SKM-1 treated with dmso at 0.1 percent for 144 hours (cell line): ENCODE data around the gene LRP1.

ENCODE experiments used
- DNase-seq: peaks from one replicate; lab custom pipeline; 2025; ENCODE audit not compliant: unreplicated experiment; lab: John Stamatoyannopoulos, UW

The LRP1 gene

GRCh38 chr12:57133013-57133569 is 4.8 kb downstream of the LRP1 start:
- DNase-seq: no peak

- DNase-seq: no peak
These were observed 5.6 kb downstream of the LRP1 start for GRCh38 chr12:57133916-57134315.

- DNase-seq: no peak
These were observed 6.7 kb downstream of the LRP1 start for GRCh38 chr12:57134949-57135348.

GRCh38 chr12:57135527-57136326 is 7.4 kb downstream of the LRP1 start:
- no peak for DNase-seq

GRCh38 chr12:57138526-57139272 is 10.4 kb downstream of the LRP1 start:
- DNase-seq: no peak

GRCh38 chr12:57139796-57140649 is 11.7 kb downstream of the LRP1 start:
- no peak for DNase-seq

- no peak for DNase-seq
These were observed 13.0 kb downstream of the LRP1 start for GRCh38 chr12:57141249-57141648.

- no peak for DNase-seq
These were observed 13.8 kb downstream of the LRP1 start for GRCh38 chr12:57142121-57142520.

GRCh38 chr12:57142727-57143126 is 14.4 kb downstream of the LRP1 start:
- DNase-seq: no peak

- no peak for DNase-seq
These were observed 15.2 kb downstream of the LRP1 start for GRCh38 chr12:57143454-57143853.

- DNase-seq: no peak
These were observed 17.3 kb downstream of the LRP1 start for GRCh38 chr12:57145460-57146059.

- no peak for DNase-seq
These were observed 17.8 kb downstream of the LRP1 start for GRCh38 chr12:57146092-57146491.

- DNase-seq: peak; percentile 34
These were observed 19.0 kb downstream of the LRP1 start, which contains the start of gene LRP1-AS for GRCh38 chr12:57146961-57147944. Gene LRP1-AS (minus strand): TSS chr12:57147619.

GRCh38 chr12:57148469-57149244 is 20.4 kb downstream of the LRP1 start:
- peak; percentile 19 for DNase-seq

GRCh38 chr12:57149245-57149900 is 21.1 kb downstream of the LRP1 start:
- no peak for DNase-seq

- DNase-seq: no peak
These were observed 22.2 kb downstream of the LRP1 start for GRCh38 chr12:57150400-57151000.

GRCh38 chr12:57151741-57152630 is 23.7 kb downstream of the LRP1 start:
- no peak for DNase-seq
